HepG2 (cell line): ENCODE results near the gene SFXN5. TPM values are rescaled to one million over a fixed set of nuclear protein-coding genes. Genes with fewer than 3 reads are reported as not detected.

Experiments
- KDM6A ChIP-seq: IDR thresholded peaks from 2 replicates; pipeline ENCODE4 v1.6.1; 2016; ENCODE audit warnings: low read depth
- LCORL ChIP-seq, 2 experiments: fragments of 450-650 bp in 1 of 2; sonication (generic) in 1 of 2; formaldehyde crosslinking in 1 of 2; IDR thresholded peaks; 2 replicates each; pipeline versions ENCODE4 v1.5.0 to v1.6.1; 2017 to 2020; ENCODE audit warnings: antibody characterized with exemption in 1 of 2, missing genetic modification reagents in 1 of 2
- RFX5 ChIP-seq: IDR thresholded peaks from 2 replicates; pipeline ENCODE4 v1.6.1; 2011; ENCODE audit warnings: low read depth, low read length, improper control_type of control experiment
- ZNF782 ChIP-seq: sonication (generic); formaldehyde crosslinking; IDR thresholded peaks from 2 replicates; pipeline ENCODE4 v1.4.0; 2020; ENCODE audit warnings: missing genetic modification reagents, mild to moderate bottlenecking, borderline replicate concordance
- polyA plus RNA-seq, 8 experiments: library from polyadenylated mRNA; depleted of rRNA in 3 of 8; stranded (reverse) in 7 of 8; unstranded in 1 of 8; fragments of >200 nt; fragmentation: Illumina TruSeq in 4 of 8; extraction: Trizol in 4 of 8; gene quantifications; 2 replicates each; pipeline versions ENCODE4 v1.2.1 to v1.2.3, GENCODE V29; 2011 to 2016; ENCODE audit warnings: low read depth in 4 of 8, missing spikeins in 1 of 8, mixed read lengths in 1 of 8; ENCODE audit not compliant: insufficient read depth in 1 of 8
- total RNA-seq, 5 experiments: library from RNA; depleted of rRNA; stranded (reverse); fragments of >200 nt; fragmentation: Illumina TruSeq; extraction: Trizol; gene quantifications; 2 replicates each; pipeline ENCODE4 v1.2.3, GENCODE V29; 2016; ENCODE audit warnings: low read depth in 1 of 5
- TF ChIP-seq, protein P1 (sequence below): sonication (generic); formaldehyde crosslinking; IDR thresholded peaks from 2 replicates; pipeline ENCODE4 v1.4.0; 2020; ENCODE audit warnings: missing genetic modification reagents
- TF ChIP-seq, protein P2 (sequence below): sonication (generic); formaldehyde crosslinking; IDR thresholded peaks from 2 replicates; pipeline ENCODE4 v1.4.0; 2020; ENCODE audit warnings: missing genetic modification reagents
- TF ChIP-seq, protein P3 (sequence below): sonication (generic); formaldehyde crosslinking; IDR thresholded peaks from 2 replicates; pipeline ENCODE4 v1.4.0; 2020; ENCODE audit warnings: mild to moderate bottlenecking, missing genetic modification reagents, borderline replicate concordance
- TF ChIP-seq, protein P4 (sequence below): IDR thresholded peaks from 2 replicates; pipeline ENCODE4 v1.6.1; 2016; ENCODE audit warnings: mild to moderate bottlenecking
- TF ChIP-seq, protein P5 (sequence below): sonication (generic); formaldehyde crosslinking; IDR thresholded peaks from 2 replicates; pipeline ENCODE4 v1.4.0; 2020; ENCODE audit warnings: mild to moderate bottlenecking, missing genetic modification reagents
- TF ChIP-seq, protein P6 (sequence below): sonication (generic); formaldehyde crosslinking; IDR thresholded peaks from 2 replicates; pipeline ENCODE4 v1.4.0; 2020; ENCODE audit warnings: mild to moderate bottlenecking, low read depth, missing genetic modification reagents

Gene SFXN5
- total and polyA plus RNA-seq, 2 of the 13 experiments (the other 11 are each of a cell fraction or from before 2014, with no cell fraction given), result 34.9 to 37.4 TPM

DNA sequence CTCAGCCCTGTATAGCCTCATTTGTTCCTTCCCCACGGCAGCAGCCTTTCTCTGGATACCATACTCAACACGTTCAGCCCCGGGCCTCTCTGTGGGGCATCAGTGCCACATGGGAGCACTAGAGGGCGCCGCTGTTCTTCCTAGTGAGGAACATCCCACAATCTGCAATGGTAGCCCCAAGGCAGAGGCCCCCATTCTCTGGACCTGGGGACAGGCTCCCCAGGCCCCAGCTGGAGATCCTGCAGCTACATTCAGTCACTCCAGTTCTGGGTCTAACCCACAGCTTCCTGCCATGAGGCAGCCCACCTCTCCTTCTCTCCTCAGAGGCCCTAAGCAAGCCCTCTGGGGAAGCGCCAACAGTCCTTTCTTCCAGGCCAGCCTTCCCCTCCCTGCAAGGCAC lies 14.2 kb upstream of the SFXN5 start (continued):
- TF ChIP-seq, protein P1, sequence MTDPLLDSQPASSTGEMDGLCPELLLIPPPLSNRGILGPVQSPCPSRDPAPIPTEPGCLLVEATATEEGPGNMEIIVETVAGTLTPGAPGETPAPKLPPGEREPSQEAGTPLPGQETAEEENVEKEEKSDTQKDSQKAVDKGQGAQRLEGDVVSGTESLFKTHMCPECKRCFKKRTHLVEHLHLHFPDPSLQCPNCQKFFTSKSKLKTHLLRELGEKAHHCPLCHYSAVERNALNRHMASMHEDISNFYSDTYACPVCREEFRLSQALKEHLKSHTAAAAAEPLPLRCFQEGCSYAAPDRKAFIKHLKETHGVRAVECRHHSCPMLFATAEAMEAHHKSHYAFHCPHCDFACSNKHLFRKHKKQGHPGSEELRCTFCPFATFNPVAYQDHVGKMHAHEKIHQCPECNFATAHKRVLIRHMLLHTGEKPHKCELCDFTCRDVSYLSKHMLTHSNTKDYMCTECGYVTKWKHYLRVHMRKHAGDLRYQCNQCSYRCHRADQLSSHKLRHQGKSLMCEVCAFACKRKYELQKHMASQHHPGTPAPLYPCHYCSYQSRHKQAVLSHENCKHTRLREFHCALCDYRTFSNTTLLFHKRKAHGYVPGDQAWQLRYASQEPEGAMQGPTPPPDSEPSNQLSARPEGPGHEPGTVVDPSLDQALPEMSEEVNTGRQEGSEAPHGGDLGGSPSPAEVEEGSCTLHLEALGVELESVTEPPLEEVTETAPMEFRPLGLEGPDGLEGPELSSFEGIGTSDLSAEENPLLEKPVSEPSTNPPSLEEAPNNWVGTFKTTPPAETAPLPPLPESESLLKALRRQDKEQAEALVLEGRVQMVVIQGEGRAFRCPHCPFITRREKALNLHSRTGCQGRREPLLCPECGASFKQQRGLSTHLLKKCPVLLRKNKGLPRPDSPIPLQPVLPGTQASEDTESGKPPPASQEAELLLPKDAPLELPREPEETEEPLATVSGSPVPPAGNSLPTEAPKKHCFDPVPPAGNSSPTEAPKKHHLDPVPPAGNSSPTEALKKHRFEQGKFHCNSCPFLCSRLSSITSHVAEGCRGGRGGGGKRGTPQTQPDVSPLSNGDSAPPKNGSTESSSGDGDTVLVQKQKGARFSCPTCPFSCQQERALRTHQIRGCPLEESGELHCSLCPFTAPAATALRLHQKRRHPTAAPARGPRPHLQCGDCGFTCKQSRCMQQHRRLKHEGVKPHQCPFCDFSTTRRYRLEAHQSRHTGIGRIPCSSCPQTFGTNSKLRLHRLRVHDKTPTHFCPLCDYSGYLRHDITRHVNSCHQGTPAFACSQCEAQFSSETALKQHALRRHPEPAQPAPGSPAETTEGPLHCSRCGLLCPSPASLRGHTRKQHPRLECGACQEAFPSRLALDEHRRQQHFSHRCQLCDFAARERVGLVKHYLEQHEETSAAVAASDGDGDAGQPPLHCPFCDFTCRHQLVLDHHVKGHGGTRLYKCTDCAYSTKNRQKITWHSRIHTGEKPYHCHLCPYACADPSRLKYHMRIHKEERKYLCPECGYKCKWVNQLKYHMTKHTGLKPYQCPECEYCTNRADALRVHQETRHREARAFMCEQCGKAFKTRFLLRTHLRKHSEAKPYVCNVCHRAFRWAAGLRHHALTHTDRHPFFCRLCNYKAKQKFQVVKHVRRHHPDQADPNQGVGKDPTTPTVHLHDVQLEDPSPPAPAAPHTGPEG (CRISPR knock-in tag), result no peak
- TF ChIP-seq, protein P2, sequence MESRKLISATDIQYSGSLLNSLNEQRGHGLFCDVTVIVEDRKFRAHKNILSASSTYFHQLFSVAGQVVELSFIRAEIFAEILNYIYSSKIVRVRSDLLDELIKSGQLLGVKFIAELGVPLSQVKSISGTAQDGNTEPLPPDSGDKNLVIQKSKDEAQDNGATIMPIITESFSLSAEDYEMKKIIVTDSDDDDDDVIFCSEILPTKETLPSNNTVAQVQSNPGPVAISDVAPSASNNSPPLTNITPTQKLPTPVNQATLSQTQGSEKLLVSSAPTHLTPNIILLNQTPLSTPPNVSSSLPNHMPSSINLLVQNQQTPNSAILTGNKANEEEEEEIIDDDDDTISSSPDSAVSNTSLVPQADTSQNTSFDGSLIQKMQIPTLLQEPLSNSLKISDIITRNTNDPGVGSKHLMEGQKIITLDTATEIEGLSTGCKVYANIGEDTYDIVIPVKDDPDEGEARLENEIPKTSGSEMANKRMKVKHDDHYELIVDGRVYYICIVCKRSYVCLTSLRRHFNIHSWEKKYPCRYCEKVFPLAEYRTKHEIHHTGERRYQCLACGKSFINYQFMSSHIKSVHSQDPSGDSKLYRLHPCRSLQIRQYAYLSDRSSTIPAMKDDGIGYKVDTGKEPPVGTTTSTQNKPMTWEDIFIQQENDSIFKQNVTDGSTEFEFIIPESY (CRISPR knock-in tag), result no peak
- TF ChIP-seq, protein P3, sequence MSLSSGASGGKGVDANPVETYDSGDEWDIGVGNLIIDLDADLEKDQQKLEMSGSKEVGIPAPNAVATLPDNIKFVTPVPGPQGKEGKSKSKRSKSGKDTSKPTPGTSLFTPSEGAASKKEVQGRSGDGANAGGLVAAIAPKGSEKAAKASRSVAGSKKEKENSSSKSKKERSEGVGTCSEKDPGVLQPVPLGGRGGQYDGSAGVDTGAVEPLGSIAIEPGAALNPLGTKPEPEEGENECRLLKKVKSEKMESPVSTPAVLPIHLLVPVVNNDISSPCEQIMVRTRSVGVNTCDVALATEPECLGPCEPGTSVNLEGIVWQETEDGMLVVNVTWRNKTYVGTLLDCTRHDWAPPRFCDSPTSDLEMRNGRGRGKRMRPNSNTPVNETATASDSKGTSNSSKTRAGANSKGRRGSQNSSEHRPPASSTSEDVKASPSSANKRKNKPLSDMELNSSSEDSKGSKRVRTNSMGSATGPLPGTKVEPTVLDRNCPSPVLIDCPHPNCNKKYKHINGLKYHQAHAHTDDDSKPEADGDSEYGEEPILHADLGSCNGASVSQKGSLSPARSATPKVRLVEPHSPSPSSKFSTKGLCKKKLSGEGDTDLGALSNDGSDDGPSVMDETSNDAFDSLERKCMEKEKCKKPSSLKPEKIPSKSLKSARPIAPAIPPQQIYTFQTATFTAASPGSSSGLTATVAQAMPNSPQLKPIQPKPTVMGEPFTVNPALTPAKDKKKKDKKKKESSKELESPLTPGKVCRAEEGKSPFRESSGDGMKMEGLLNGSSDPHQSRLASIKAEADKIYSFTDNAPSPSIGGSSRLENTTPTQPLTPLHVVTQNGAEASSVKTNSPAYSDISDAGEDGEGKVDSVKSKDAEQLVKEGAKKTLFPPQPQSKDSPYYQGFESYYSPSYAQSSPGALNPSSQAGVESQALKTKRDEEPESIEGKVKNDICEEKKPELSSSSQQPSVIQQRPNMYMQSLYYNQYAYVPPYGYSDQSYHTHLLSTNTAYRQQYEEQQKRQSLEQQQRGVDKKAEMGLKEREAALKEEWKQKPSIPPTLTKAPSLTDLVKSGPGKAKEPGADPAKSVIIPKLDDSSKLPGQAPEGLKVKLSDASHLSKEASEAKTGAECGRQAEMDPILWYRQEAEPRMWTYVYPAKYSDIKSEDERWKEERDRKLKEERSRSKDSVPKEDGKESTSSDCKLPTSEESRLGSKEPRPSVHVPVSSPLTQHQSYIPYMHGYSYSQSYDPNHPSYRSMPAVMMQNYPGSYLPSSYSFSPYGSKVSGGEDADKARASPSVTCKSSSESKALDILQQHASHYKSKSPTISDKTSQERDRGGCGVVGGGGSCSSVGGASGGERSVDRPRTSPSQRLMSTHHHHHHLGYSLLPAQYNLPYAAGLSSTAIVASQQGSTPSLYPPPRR (CRISPR knock-in tag), result no peak
- no peak; the same call in 1 of the 2 replicates for TF ChIP-seq RFX5
- TF ChIP-seq LCORL (IDR thresholded peaks at IDR 0.05), result no peak
- no peak for TF ChIP-seq LCORL (CRISPR knock-in tag; IDR thresholded peaks at IDR 0.05)
- no peak for TF ChIP-seq ZNF782 (CRISPR knock-in tag)
- no peak for TF ChIP-seq KDM6A (CRISPR knock-in tag)
- TF ChIP-seq, protein P4, sequence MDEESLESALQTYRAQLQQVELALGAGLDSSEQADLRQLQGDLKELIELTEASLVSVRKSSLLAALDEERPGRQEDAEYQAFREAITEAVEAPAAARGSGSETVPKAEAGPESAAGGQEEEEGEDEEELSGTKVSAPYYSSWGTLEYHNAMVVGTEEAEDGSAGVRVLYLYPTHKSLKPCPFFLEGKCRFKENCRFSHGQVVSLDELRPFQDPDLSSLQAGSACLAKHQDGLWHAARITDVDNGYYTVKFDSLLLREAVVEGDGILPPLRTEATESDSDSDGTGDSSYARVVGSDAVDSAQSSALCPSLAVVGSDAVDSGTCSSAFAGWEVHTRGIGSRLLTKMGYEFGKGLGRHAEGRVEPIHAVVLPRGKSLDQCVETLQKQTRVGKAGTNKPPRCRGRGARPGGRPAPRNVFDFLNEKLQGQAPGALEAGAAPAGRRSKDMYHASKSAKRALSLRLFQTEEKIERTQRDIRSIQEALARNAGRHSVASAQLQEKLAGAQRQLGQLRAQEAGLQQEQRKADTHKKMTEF, result 0 out of 2 replicates have a peak, but pooled peaks have one; percentile 36
- TF ChIP-seq, protein P5, sequence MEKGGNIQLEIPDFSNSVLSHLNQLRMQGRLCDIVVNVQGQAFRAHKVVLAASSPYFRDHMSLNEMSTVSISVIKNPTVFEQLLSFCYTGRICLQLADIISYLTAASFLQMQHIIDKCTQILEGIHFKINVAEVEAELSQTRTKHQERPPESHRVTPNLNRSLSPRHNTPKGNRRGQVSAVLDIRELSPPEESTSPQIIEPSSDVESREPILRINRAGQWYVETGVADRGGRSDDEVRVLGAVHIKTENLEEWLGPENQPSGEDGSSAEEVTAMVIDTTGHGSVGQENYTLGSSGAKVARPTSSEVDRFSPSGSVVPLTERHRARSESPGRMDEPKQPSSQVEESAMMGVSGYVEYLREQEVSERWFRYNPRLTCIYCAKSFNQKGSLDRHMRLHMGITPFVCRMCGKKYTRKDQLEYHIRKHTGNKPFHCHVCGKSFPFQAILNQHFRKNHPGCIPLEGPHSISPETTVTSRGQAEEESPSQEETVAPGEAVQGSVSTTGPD (CRISPR knock-in tag), result no peak
- TF ChIP-seq, protein P6, sequence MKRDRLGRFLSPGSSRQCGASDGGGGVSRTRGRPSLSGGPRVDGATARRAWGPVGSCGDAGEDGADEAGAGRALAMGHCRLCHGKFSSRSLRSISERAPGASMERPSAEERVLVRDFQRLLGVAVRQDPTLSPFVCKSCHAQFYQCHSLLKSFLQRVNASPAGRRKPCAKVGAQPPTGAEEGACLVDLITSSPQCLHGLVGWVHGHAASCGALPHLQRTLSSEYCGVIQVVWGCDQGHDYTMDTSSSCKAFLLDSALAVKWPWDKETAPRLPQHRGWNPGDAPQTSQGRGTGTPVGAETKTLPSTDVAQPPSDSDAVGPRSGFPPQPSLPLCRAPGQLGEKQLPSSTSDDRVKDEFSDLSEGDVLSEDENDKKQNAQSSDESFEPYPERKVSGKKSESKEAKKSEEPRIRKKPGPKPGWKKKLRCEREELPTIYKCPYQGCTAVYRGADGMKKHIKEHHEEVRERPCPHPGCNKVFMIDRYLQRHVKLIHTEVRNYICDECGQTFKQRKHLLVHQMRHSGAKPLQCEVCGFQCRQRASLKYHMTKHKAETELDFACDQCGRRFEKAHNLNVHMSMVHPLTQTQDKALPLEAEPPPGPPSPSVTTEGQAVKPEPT, result no peak
